BJ (cell line): ENCODE results near the gene TCEAL2. TPM values are rescaled to one million over a fixed set of nuclear protein-coding genes. Genes with fewer than 3 reads are reported as not detected.
"Not testable (repeated sequence)": the region's sequence is repeated elsewhere in the genome, so short reads cannot be mapped to it uniquely, and the experiment has no call there.

Experiments
- CTCF ChIA-PET: fragments of 350-600 bp; formaldehyde crosslinking; extraction: SDS; loops from one replicate; lab custom pipeline; 2021; ENCODE audit warnings: antibody characterized with exemption, inconsistent platforms; lab: Yijun Ruan, JAX
- POLR2A ChIA-PET: fragments of 300-600 bp; sonication (Branson Sonifier 250); formaldehyde crosslinking; extraction: SDS; loops from one replicate; lab custom pipeline; 2021; ENCODE audit warnings: antibody characterized with exemption; lab: Charles Lee
- DNase-seq: peaks from one replicate; pipeline ENCODE4 v3.0.0-alpha.2; 2011; ENCODE audit warnings: low read depth
- H3K27me3 ChIP-seq: 2 replicates; pipeline ENCODE4 v1.6.0; 2011; ENCODE audit warnings: low read length; ENCODE audit not compliant: control insufficient read depth, insufficient read depth
- H3K36me3 ChIP-seq: 2 replicates; pipeline ENCODE4 v1.5.1; 2011; ENCODE audit warnings: low read length; ENCODE audit not compliant: control insufficient read depth, insufficient read depth
- H3K4me3 ChIP-seq: 2 replicates; pipeline ENCODE4 v1.5.1; 2011; ENCODE audit warnings: low read depth, mild to moderate bottlenecking, control low read depth, low read length
- CTCF ChIP-seq: IDR thresholded peaks from 2 replicates; pipeline ENCODE4 v1.5.1; 2011; ENCODE audit warnings: low read depth, mild to moderate bottlenecking, control low read depth, inconsistent platforms, low read length, moderate library complexity; ENCODE audit not compliant: insufficient read depth
- polyA plus RNA-seq: library from polyadenylated mRNA; depleted of rRNA; stranded (reverse); fragments of >200 nt; gene quantifications from 2 replicates; pipeline ENCODE4 v1.2.3, GENCODE V29; 2011

Gene TCEAL2
- polyA plus RNA-seq, 1 experiment = not detected

- CTCF ChIA-PET = no interaction called here
- POLR2A ChIA-PET = no interaction called here
- DNase-seq = no peak
- no peak for TF ChIP-seq CTCF
- Histone ChIP-seq H3K4me3 (no peak overlapping the region), H3K36me3 (no peaks in the 10 kb centered on the region), H3K27me3 (no peaks in the 10 kb centered on the region)
These were observed 1.4 kb downstream of the TCEAL2 start for GRCh38 chrX:102126863-102127262.

DNA sequence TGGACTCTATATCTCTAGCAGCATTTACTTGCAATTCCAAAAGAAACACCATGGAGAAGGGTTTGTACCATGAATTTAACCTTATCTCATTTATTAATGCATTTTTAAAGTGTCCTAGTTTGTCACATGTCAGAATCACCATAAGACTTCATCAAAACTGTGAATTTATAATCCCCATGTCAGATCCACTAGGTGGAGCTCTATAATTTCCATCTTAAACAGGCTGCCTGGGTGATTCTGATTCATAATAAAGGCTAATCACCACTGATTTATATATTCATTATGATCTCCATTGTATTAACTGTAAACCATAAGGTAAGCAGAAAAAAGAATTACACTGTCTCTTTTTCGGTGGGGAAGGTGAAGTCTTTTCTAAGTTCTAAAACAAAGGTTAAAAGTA lies 4.0 kb downstream of the TCEAL2 start:
- ChIA-PET POLR2A (no interaction called here), CTCF (interaction anchor here (1.0 kb wide), 1 partner anchor 15 kb away, joined by 3 read pairs; no protein-coding TSS in a partner anchor)

GRCh38 chrX:102138064-102138463 lies 12.6 kb downstream of the TCEAL2 start:
- DNase-seq = no peak
- Histone ChIP-seq H3K27me3 (no peaks in the 10 kb centered on the region), H3K36me3 (no peaks in the 10 kb centered on the region), H3K4me3 (no peak overlapping the region)
- TF ChIP-seq CTCF = no peak
- POLR2A ChIA-PET = no interaction called here
- CTCF ChIA-PET = no interaction called here

More for the DNA sequence above, 4.0 kb downstream of the TCEAL2 start:
- no peaks in the 10 kb centered on the region for H3K27me3 ChIP-seq
- H3K36me3 ChIP-seq = no peaks in the 10 kb centered on the region
- no peak for DNase-seq
- no peak overlapping the region for H3K4me3 ChIP-seq
- TF ChIP-seq CTCF = peak; percentile 22; the same call in 1 of the 2 replicates

GRCh38 chrX:102140876-102141275 lies 15.4 kb downstream of the TCEAL2 start:
- H3K4me3 ChIP-seq, H3K27me3 ChIP-seq, H3K36me3 ChIP-seq, CTCF ChIA-PET, POLR2A ChIA-PET, DNase-seq: not testable (repeated sequence)

- POLR2A ChIA-PET = not testable (repeated sequence)
These were observed 16.2 kb downstream of the TCEAL2 start for GRCh38 chrX:102141631-102142030.

DNA sequence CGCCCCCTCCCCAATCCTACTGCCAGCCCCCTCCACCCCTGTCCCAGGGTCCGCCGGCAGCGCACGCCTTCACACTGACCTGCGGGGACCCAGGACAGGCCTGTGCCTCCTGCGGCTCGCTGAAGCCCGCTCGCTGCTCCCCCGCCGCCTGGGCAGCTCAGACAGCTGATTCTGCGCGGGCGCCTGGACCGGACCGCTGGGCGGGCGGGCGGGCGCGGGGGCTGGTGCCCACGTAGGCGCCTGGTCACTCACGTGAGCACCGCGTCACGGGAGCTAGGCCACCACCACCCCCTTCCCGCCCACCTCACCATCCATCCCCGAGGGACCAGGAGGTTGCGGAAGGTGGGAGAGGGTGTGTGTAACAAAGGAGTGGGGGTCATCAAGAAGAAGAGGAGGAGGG lies 16.8 kb downstream of the TCEAL2 start, which contains the start of gene TCEAL6:
Gene TCEAL6, minus strand, starts transcription at position 208 of the 400 bp plus-strand sequence.
- H3K27me3 ChIP-seq, POLR2A ChIA-PET, CTCF ChIA-PET, DNase-seq, H3K4me3 ChIP-seq, H3K36me3 ChIP-seq: not testable (repeated sequence)

More at GRCh38 chrX:102141631-102142030, 16.2 kb downstream of the TCEAL2 start:
- CTCF ChIA-PET, H3K4me3 ChIP-seq, H3K27me3 ChIP-seq, H3K36me3 ChIP-seq, DNase-seq: not testable (repeated sequence)

DNA sequence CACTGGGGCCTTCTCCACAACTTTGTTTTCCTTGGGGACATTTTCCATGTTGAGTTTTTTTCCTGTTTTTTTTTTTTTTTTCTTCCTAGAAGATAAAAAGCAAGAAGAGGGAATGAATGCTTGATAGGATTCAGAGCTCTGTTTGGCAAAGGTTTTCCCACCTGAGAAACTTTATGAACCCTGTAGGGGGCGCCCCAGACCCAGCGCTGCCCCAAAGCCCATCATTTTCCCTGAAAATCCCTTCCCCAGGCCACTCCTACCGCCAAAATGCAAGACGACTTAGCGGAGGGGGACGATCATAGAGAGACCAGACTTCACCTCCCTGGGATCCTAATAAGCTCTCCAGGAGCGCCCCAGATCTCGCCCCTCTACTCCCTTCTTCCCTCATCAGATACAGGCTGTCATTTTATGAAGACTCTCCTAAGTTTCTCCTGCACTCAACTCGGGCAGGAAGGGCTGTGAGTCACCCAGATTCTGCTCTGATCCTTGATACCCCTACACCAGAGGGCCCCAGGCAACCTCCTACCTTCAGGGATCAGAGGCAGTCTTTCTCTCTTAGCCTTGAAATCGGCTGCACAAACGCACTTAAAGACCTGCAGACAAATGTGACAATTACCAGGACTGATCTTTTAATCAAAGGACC lies 28.9 kb downstream of the TCEAL2 start:
- ChIA-PET POLR2A (no interaction called here), CTCF (no interaction called here)
- no peaks in the 10 kb centered on the region for H3K27me3 ChIP-seq
- H3K4me3 ChIP-seq = no peak overlapping the region
- 0 out of 2 replicates have a peak, but pooled peaks have one; percentile 1 for TF ChIP-seq CTCF
- no peaks in the 10 kb centered on the region for H3K36me3 ChIP-seq
- no peak for DNase-seq
